GM11168 (cell line): ENCODE results near the gene RABGGTA.

Experiments used
- in situ Hi-C: fragments of 300-500 bp; cut with MboI; formaldehyde crosslinking; loops from one replicate; pipeline ENCODE4 v1.12.0; 2022; ENCODE audit warnings: low sequenced_read_pairs; ENCODE audit not compliant: unreplicated experiment

RABGGTA gene

GRCh38 chr14:24307156-24307574, 35.8 kb upstream of the RABGGTA start:
- in situ Hi-C loops = no loop called here

GRCh38 chr14:24304019-24304387, 32.6 kb upstream of the RABGGTA start:
- in situ Hi-C loops = no loop called here

GRCh38 chr14:24300326-24300980, 29.1 kb upstream of the RABGGTA start:
- in situ Hi-C loops = no loop called here

GRCh38 chr14:24299255-24300191, 28.1 kb upstream of the RABGGTA start, which contains the start of the genes DHRS1 and NOP9:
TSS of gene DHRS1 (minus strand) at chr14:24299780. CDS start at chr14:24299106, 674 bp downstream.
TSS of gene NOP9 (plus strand) at chr14:24299850. CDS start at chr14:24299955, 105 bp downstream.
- in situ Hi-C loops = loop anchor here (5.0 kb wide), 1 partner anchor 57 kb away; the partner anchor contains the start of gene TINF2

- in situ Hi-C loops = loop anchor here (5.0 kb wide), 1 partner anchor 57 kb away; the partner anchor contains the start of gene TINF2
These were observed 27.5 kb upstream of the RABGGTA start for GRCh38 chr14:24298892-24299254.

- in situ Hi-C loops = loop anchor here (5.0 kb wide), 1 partner anchor 55 kb away; the partner anchor contains the start of gene TINF2
These were observed 26.0 kb upstream of the RABGGTA start for GRCh38 chr14:24297190-24297964.

- in situ Hi-C loops = loop anchor here (5.0 kb wide), 1 partner anchor 54 kb away; the partner anchor contains the start of gene TINF2
These were observed 25.2 kb upstream of the RABGGTA start for GRCh38 chr14:24296341-24297157.

GRCh38 chr14:24293525-24293924, 22.1 kb upstream of the RABGGTA start:
- in situ Hi-C loops = no loop called here

- in situ Hi-C loops = no loop called here
These were observed 20.9 kb upstream of the RABGGTA start for GRCh38 chr14:24292118-24292807.

- in situ Hi-C loops = no loop called here
These were observed 20.2 kb upstream of the RABGGTA start for GRCh38 chr14:24291446-24292117.

- in situ Hi-C loops = no loop called here
These were observed 19.3 kb upstream of the RABGGTA start for GRCh38 chr14:24290746-24291145.

- in situ Hi-C loops = no loop called here
These were observed 18.4 kb upstream of the RABGGTA start for GRCh38 chr14:24289649-24290280.

- in situ Hi-C loops = no loop called here
These were observed 15.6 kb upstream of the RABGGTA start for GRCh38 chr14:24286996-24287395.

GRCh38 chr14:24285351-24285750, 14.0 kb upstream of the RABGGTA start:
- in situ Hi-C loops = no loop called here

GRCh38 chr14:24284501-24285035, 13.2 kb upstream of the RABGGTA start:
- in situ Hi-C loops = no loop called here

- in situ Hi-C loops = no loop called here
These were observed 12.5 kb upstream of the RABGGTA start for GRCh38 chr14:24283796-24284460.

- in situ Hi-C loops = no loop called here
These were observed 11.3 kb upstream of the RABGGTA start for GRCh38 chr14:24282736-24283135.
